Keratinocyte (primary cell): ENCODE measurements around the gene DNM1.

Source experiments
- CTCF ChIP-seq, 3 experiments: IDR thresholded peaks in 1 of 3; conservative IDR thresholded peaks in 1 of 3; optimal IDR thresholded peaks in 1 of 3; 2 replicates in 2 of 3; 3 replicates in 1 of 3; pipeline versions ENCODE3 to v1.5.1; 2011; ENCODE audit warnings: low read length in 3 of 3, mild to moderate bottlenecking in 3 of 3, moderate library complexity in 2 of 3, control low read depth in 1 of 3, inconsistent platforms in 1 of 3; ENCODE audit not compliant: insufficient read depth in 2 of 3; ENCODE audit errors: extremely low read depth in 1 of 3
- EZH2 ChIP-seq: IDR thresholded peaks from one replicate; pipeline ENCODE4 v1.6.1; 2012; ENCODE audit warnings: inconsistent platforms, mild to moderate bottlenecking, low read length, moderate library complexity

- TF ChIP-seq CTCF (optimal IDR thresholded peaks at IDR 0.05 in 1 of 3, IDR thresholded peaks at IDR 0.05 in 1 of 3, conservative IDR thresholded peaks at IDR 0.05 in 1 of 3; ENCODE audit: extremely low read depth in 1 of 3, insufficient read depth in 2 of 3, low read length in 3 of 3) (no peak), EZH2 (no peak)
Measured at GRCh38 chr9:128180447-128180846, 22.7 kb upstream of the DNM1 start.
